ENCODE measurements around the gene HS2ST1. TPM values are rescaled to one million over a fixed set of nuclear protein-coding genes. Genes with fewer than 3 reads are reported as not detected.

Gene HS2ST1
- total and polyA plus RNA-seq, 10 of the 15 experiments (the other 5 are each of a cell fraction or from before 2014, with no cell fraction given): 5.4 to 30.8 (median 18.6) TPM

DNA sequence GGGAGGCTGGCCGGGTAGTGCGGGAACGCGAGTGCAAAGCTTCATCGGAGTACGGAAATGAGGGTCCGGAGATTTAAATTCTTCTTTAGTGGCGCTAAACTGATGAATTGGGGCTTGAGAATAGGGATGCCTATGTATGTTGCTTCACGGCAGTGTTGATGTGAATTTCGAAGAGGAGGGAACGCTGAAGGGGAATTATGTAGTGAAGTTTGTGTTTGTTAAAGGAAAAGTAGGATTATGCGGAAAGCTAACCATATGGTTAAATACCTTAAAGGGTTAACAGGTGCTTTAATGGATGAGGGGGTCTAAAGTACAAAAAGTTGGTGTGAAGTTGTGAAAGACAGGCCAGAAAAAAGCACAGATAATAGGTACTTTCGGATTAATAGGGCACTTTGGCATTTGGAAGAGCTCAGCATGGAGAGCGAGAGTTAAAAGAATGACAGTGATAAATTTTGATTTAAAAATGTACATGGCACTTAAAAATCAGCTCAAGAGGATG is 1.4 kb downstream of the HS2ST1 start:
- Histone ChIP-seq H3K27me3 (replicated peaks in 1 of 2; ENCODE audit: control insufficient read depth in 2 of 2, insufficient read depth in 2 of 2, low read length in 1 of 2) (no peaks in the 10 kb centered on the region), H2AFZ (ENCODE audit: control insufficient read depth, low read depth, low read length) (peak overlapping the region; percentile 31), H3K4me1 (ENCODE audit: control insufficient read depth, insufficient read depth, low read length) (no peaks in the 10 kb centered on the region), H3K9ac (ENCODE audit: control insufficient read depth, insufficient read depth, low read length) (peak overlapping the region; percentile 91), H3K9me3 (replicated peaks; ENCODE audit: control insufficient read depth, insufficient read depth, low read length) (peaks cover 7% of the 10 kb centered on the region; the same call in 2 of the 3 replicates), H3K4me2 (ENCODE audit: control insufficient read depth, insufficient read depth) (peak overlapping the region; percentile 47), H3K36me3 (ENCODE audit: control insufficient read depth in 2 of 2, insufficient read depth in 2 of 2, low read length in 1 of 2) (no peaks in the 10 kb centered on the region; a peak in 1 of 4 replicates), H4K20me1 (ENCODE audit: control insufficient read depth, insufficient read depth) (no peaks in the 10 kb centered on the region), H3K27ac (ENCODE audit: control insufficient read depth, insufficient read depth) (peak overlapping the region; percentile 88; the same call in 1 of the 2 replicates), H3K4me3 (peak overlapping the region; percentile 100), H3K79me2 (ENCODE audit: control insufficient read depth, insufficient read depth, low read length) (peaks cover 95% of the 10 kb centered on the region)
- RAD21 ChIA-PET (ENCODE audit: unreplicated experiment): interaction anchor here (0.7 to 3.5 kb wide), 15 partner anchors 9 to 410 kb away, joined by 3 to 45 read pairs (median 3); no protein-coding TSS in a partner anchor
- DNase-seq (ENCODE audit: low read depth, low spot score) (no peak), ATAC-seq (no peak), FAIRE-seq (no peak)
- SMC1A ChIA-PET (ENCODE audit: uncharacterized antibody, unreplicated experiment): interaction anchor here (0.6 to 6.9 kb wide), 20 partner anchors 12 to 178 kb away, joined by 3 to 71 read pairs (median 6); no protein-coding TSS in a partner anchor
- CTCF ChIA-PET: interaction anchor here (0.7 to 4.5 kb wide), 16 partner anchors 12 to 212 kb away, joined by 3 to 35 read pairs (median 4); partner anchors contain the start of gene SH3GLB1
- in situ Hi-C loops (cut with MboI): loop anchor here (10.0 to 25.0 kb wide), 3 partner anchors 139 to 1928 kb away; partner anchors contain the start of genes MCOLN2 and PKN2
- 2% methylated on average over 14 of the region's 14 CpGs for WGBS (ENCODE audit: insufficient coverage, insufficient replicate concordance, low lambda C conversion rate, missing lambda C conversion rate)
- no TSS peak for BruUV-seq (replicated peaks)
- POLR2A ChIA-PET: interaction anchor here (0.7 to 4.7 kb wide), 12 partner anchors 9 to 415 kb away, joined by 3 to 34 read pairs (median 5); no protein-coding TSS in a partner anchor
- TF ChIP-seq, protein P1, sequence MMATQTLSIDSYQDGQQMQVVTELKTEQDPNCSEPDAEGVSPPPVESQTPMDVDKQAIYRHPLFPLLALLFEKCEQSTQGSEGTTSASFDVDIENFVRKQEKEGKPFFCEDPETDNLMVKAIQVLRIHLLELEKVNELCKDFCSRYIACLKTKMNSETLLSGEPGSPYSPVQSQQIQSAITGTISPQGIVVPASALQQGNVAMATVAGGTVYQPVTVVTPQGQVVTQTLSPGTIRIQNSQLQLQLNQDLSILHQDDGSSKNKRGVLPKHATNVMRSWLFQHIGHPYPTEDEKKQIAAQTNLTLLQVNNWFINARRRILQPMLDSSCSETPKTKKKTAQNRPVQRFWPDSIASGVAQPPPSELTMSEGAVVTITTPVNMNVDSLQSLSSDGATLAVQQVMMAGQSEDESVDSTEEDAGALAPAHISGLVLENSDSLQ (IDR thresholded peaks at IDR 0.05): 0 out of 2 replicates have a peak, but pooled peaks have one; percentile 13
- TF ChIP-seq, protein P2, sequence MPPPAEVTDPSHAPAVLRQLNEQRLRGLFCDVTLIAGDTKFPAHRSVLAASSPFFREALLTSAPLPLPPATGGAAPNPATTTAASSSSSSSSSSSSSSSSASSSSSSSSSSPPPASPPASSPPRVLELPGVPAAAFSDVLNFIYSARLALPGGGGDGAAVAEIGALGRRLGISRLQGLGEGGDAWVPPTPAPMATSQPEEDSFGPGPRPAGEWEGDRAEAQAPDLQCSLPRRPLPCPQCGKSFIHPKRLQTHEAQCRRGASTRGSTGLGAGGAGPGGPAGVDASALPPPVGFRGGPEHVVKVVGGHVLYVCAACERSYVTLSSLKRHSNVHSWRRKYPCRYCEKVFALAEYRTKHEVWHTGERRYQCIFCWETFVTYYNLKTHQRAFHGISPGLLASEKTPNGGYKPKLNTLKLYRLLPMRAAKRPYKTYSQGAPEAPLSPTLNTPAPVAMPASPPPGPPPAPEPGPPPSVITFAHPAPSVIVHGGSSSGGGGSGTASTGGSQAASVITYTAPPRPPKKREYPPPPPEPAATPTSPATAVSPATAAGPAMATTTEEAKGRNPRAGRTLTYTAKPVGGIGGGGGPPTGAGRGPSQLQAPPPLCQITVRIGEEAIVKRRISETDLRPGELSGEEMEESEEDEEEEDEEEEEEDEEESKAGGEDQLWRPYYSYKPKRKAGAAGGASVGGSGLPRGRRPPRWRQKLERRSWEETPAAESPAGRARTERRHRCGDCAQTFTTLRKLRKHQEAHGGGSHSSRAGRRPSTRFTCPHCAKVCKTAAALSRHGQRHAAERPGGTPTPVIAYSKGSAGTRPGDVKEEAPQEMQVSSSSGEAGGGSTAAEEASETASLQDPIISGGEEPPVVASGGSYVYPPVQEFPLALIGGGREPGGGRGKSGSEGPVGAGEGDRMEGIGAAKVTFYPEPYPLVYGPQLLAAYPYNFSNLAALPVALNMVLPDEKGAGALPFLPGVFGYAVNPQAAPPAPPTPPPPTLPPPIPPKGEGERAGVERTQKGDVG (CRISPR knock-in tag; IDR thresholded peaks at IDR 0.05): no peak
- intact Hi-C loops (cut with micrococcal nuclease; ENCODE audit: unreplicated experiment): loop anchor here (2.0 to 10.0 kb wide), 2 partner anchors 141 to 419 kb away; no protein-coding TSS in a partner anchor
